B cell (primary cell): ENCODE measurements around the gene LDB1. TPM values are rescaled to one million over a fixed set of nuclear protein-coding genes. Genes with fewer than 3 reads are reported as not detected.
A peak's percentile ranks its signal among the peaks of the same experiment; 100 is the strongest.

Experiments used
- ATAC-seq: fragments of 200-7000 bp; cut with Tn5 transposase; one replicate; pipeline ENCODE4 v1.10.0; 2021; ENCODE audit warnings: low read depth, mild to moderate bottlenecking, moderate number of reproducible peaks, moderate library complexity
- CTCF ChIA-PET: fragments of 350-600 bp; sonication (Branson Sonifier 250); formaldehyde crosslinking; loops from one replicate; lab custom pipeline; 2021; ENCODE audit warnings: antibody characterized with exemption, inconsistent platforms; lab: Charles Lee
- POLR2A ChIA-PET: fragments of 350-600 bp; sonication (Branson Sonifier 250); formaldehyde crosslinking; loops from one replicate; lab custom pipeline; 2021; ENCODE audit warnings: antibody characterized with exemption; lab: Charles Lee
- DNase-seq: peaks from one replicate; pipeline ENCODE4 v3.0.0; 2013
- H2AFZ ChIP-seq: 2 replicates; pipeline ENCODE4 v1.6.1; 2012; ENCODE audit warnings: mild to moderate bottlenecking, low read depth, low read length; ENCODE audit not compliant: insufficient read depth, poor library complexity, severe bottlenecking
- H3K27ac ChIP-seq, 2 donors: 1 replicate in 1 of 2; 2 replicates in 1 of 2; pipeline ENCODE4 v1.5.1; 2012 to 2013; ENCODE audit warnings: low read length in 2 of 2, mild to moderate bottlenecking in 2 of 2, moderate library complexity in 1 of 2
- H3K27me3 ChIP-seq, 4 experiments: fragments of 200-600 bp in 1 of 4; sonication (generic) in 1 of 4; replicated peaks in 1 of 4; 1 replicate in 2 of 4; 2 replicates in 2 of 4; pipeline versions ENCODE4 v1.6.1 to v1.7.0; 2013 to 2016; ENCODE audit warnings: low read length in 3 of 4, mild to moderate bottlenecking in 2 of 4, mixed read lengths in 1 of 4, moderate library complexity in 1 of 4; ENCODE audit not compliant: insufficient read depth in 4 of 4, control insufficient read depth in 3 of 4; ENCODE audit errors: control extremely low read depth in 1 of 4
- H3K36me3 ChIP-seq, 2 experiments: replicated peaks in 1 of 2; 1 replicate in 1 of 2; 2 replicates in 1 of 2; pipeline versions ENCODE4 v1.6.1 to v1.7.1; 2013; ENCODE audit warnings: low read length in 1 of 2; ENCODE audit not compliant: insufficient read depth in 2 of 2, control insufficient read depth in 1 of 2; ENCODE audit errors: control extremely low read depth in 1 of 2, extremely low read depth in 1 of 2
- H3K4me1 ChIP-seq, 2 donors: fragments of 200-600 bp in 1 of 2; sonication (generic) in 1 of 2; 1 replicate in 1 of 2; 2 replicates in 1 of 2; pipeline versions ENCODE4 v1.5.1 to v1.6.1; 2013 to 2017; ENCODE audit warnings: low read length in 2 of 2; ENCODE audit not compliant: control insufficient read depth in 2 of 2, insufficient read depth in 2 of 2
- H3K4me2 ChIP-seq: replicated peaks from 2 replicates; pipeline ENCODE3; 2012; ENCODE audit warnings: mild to moderate bottlenecking, low read depth, low read length; ENCODE audit not compliant: poor library complexity, severe bottlenecking
- H3K4me3 ChIP-seq, 5 experiments: fragments of 200-600 bp in 1 of 5; sonication (generic) in 1 of 5; 1 replicate in 3 of 5; 2 replicates in 2 of 5; pipeline versions ENCODE4 v1.5.1 to v1.7.0; 2011 to 2016; ENCODE audit warnings: low read length in 4 of 5, mild to moderate bottlenecking in 4 of 5, low read depth in 2 of 5, control low read depth in 1 of 5, moderate library complexity in 1 of 5; ENCODE audit not compliant: insufficient read depth in 1 of 5; ENCODE audit errors: control extremely low read depth in 1 of 5, extremely low read depth in 1 of 5
- H3K79me2 ChIP-seq: fragments of 200-600 bp; sonication (generic); one replicate; pipeline ENCODE4 v1.6.0; 2016; ENCODE audit warnings: low read length; ENCODE audit not compliant: control insufficient read depth, insufficient read depth
- H3K9ac ChIP-seq: fragments of 200-600 bp; sonication (generic); 2 replicates; pipeline ENCODE4 v1.6.1; 2017; ENCODE audit warnings: mild to moderate bottlenecking, low read length, moderate library complexity
- H3K9me3 ChIP-seq, 3 donors: one replicate each; pipeline versions ENCODE4 v1.6.1 to v1.7.1; 2013; ENCODE audit warnings: low read length in 2 of 3; ENCODE audit not compliant: control insufficient read depth in 2 of 3, insufficient read depth in 1 of 3; ENCODE audit errors: control extremely low read depth in 1 of 3
- H4K20me1 ChIP-seq: 2 replicates; pipeline ENCODE4 v1.6.0; 2012; ENCODE audit warnings: mild to moderate bottlenecking, low read length; ENCODE audit not compliant: insufficient read depth, control insufficient read depth, poor library complexity, severe bottlenecking
- H3K27ac Mint-ChIP-seq: one replicate; pipeline ENCODE4 v1.8.0; 2021; ENCODE audit warnings: mixed read lengths
- H3K27me3 Mint-ChIP-seq: one replicate; pipeline ENCODE4 v1.8.0; 2021; ENCODE audit warnings: mixed read lengths
- H3K4me1 Mint-ChIP-seq: one replicate; pipeline ENCODE4 v1.8.0; 2021; ENCODE audit warnings: mixed read lengths
- H3K4me3 Mint-ChIP-seq: one replicate; pipeline ENCODE4 v1.8.0; 2021; ENCODE audit warnings: mixed read lengths
- H3K9me3 Mint-ChIP-seq: one replicate; pipeline ENCODE4 v1.8.0; 2022; ENCODE audit warnings: mixed read lengths; ENCODE audit not compliant: insufficient read depth
- CTCF ChIP-seq: fragments of 200-600 bp; IDR thresholded peaks from one replicate; pipeline ENCODE4 v1.8.0; 2022; ENCODE audit warnings: antibody characterized with exemption, mild to moderate bottlenecking
- EZH2 ChIP-seq: IDR thresholded peaks from 2 replicates; pipeline ENCODE4 v1.6.1; 2012; ENCODE audit warnings: borderline replicate concordance, low read depth, mild to moderate bottlenecking, moderate library complexity, low read length; ENCODE audit not compliant: insufficient read depth, poor library complexity, severe bottlenecking
- WGBS: methylation state at CpG from one replicate; pipeline ENCODE4 v1.1.5; 2013; ENCODE audit warnings: missing lambda C conversion rate; ENCODE audit not compliant: insufficient coverage; 5-methylcytosine and 5-hydroxymethylcytosine counted together
- intact Hi-C: fragments of 100-400 bp; cut with micrococcal nuclease; formaldehyde crosslinking; loops from one replicate; pipeline ENCODE4 v1.10.0; 2022
- polyA plus RNA-seq: library from polyadenylated mRNA; depleted of rRNA; stranded (reverse); fragments of >200 nt; gene quantifications from 2 replicates; pipeline ENCODE4 v1.2.3, GENCODE V29; 2012
- total RNA-seq, 2 donors: library from RNA; stranded (reverse); fragments of 120-200 nt in 1 of 2; gene quantifications; 1 replicate in 1 of 2; 2 replicates in 1 of 2; pipeline versions ENCODE4 v1.2.3 to v1.2.4, GENCODE V29; 2013 to 2022

LDB1 gene
- total and polyA plus RNA-seq, 2 donors (not counting 1 experiment from before 2014, with no cell fraction given): 114 to 139 TPM

- H3K4me3 ChIP-seq: peak within 1 kb of the TSS; percentile 51 to 89 (median 73)
- POLR2A ChIA-PET: interaction anchor here (0.6 to 2.2 kb wide), 3 partner anchors 9 to 244 kb away, joined by 3 to 13 read pairs (median 4); partner anchors contain the start of gene ARMH3
- ATAC-seq: peak; percentile 98
- no peak for TF ChIP-seq EZH2
- TF ChIP-seq CTCF: no peak
- H4K20me1 ChIP-seq: peaks cover 30% of the 10 kb centered on the region
- no peaks in the 10 kb centered on the region for H3K36me3 ChIP-seq
- no peaks in the 10 kb centered on the region for H3K27me3 ChIP-seq
- Mint-ChIP-seq H3K27me3 (no peaks in the 10 kb centered on the region), H3K4me1 (peaks cover 23% of the 10 kb centered on the region), H3K4me3 (peak within 1 kb of the TSS; percentile 92), H3K27ac (peak within 1 kb of the TSS; percentile 92), H3K9me3 (no peaks in the 10 kb centered on the region)
- H3K9me3 ChIP-seq: no peaks in the 10 kb centered on the region
- H3K4me1 ChIP-seq: peaks cover 15 to 20% of the 10 kb centered on the region in 2 donors
- peak within 1 kb of the TSS; percentile 96 for H3K4me2 ChIP-seq
- DNase-seq: peak; percentile 90
- WGBS: 0% methylated on average over 56 of the region's 61 CpGs
- CTCF ChIA-PET: interaction anchor here (0.7 to 3.8 kb wide), 5 partner anchors 54 to 230 kb away, joined by 3 to 34 read pairs (median 3); no protein-coding TSS in a partner anchor
- H2AFZ ChIP-seq: peak within 1 kb of the TSS; percentile 92
- H3K79me2 ChIP-seq: peaks cover 5% of the 10 kb centered on the region
- peak within 1 kb of the TSS; percentile 96 for H3K9ac ChIP-seq
- peak within 1 kb of the TSS; percentile 63 to 90 for H3K27ac ChIP-seq
- intact Hi-C loops: loop anchor here (1.0 to 10.0 kb wide), 10 partner anchors 8 to 577 kb away; partner anchors contain the start of genes ARMH3, GBF1, LDB1 and NOLC1
Measured at GRCh38 chr10:102064868-102065560, 55.2 kb downstream of the LDB1 start, which contains the start of gene HPS6. TSS of gene HPS6 (plus strand) at chr10:102065349. CDS start at chr10:102065475, 126 bp downstream.

- H3K36me3 ChIP-seq: no peaks in the 10 kb centered on the region
- intact Hi-C loops: loop anchor here (2.0 to 10.0 kb wide), 3 partner anchors 56 to 224 kb away; partner anchors contain the start of genes GBF1, LDB1 and PITX3
- peak overlapping the region; percentile 63 to 90 for H3K27ac ChIP-seq
- peaks cover 30% of the 10 kb centered on the region for H4K20me1 ChIP-seq
- ATAC-seq (no peak), DNase-seq (peak; percentile 15)
- CTCF ChIA-PET: interaction anchor here (1.2 to 1.3 kb wide), 2 partner anchors 54 to 224 kb away, joined by 4 to 5 read pairs; no protein-coding TSS in a partner anchor
- H3K9me3 ChIP-seq: no peaks in the 10 kb centered on the region
- peak overlapping the region; percentile 96 for H3K9ac ChIP-seq
- H3K4me3 ChIP-seq: peak overlapping the region; percentile 51 to 89 (median 73)
- POLR2A ChIA-PET: no interaction called here
- H3K9me3 Mint-ChIP-seq: no peaks in the 10 kb centered on the region
- H3K27me3 Mint-ChIP-seq: no peaks in the 10 kb centered on the region
- peaks cover 15 to 20% of the 10 kb centered on the region in 2 donors for H3K4me1 ChIP-seq
- H3K27ac Mint-ChIP-seq: peak overlapping the region; percentile 89
- H3K4me1 Mint-ChIP-seq: peaks cover 23% of the 10 kb centered on the region
- TF ChIP-seq EZH2 (no peak), CTCF (no peak)
- no CpG with 5 or more reads among the region's 2 CpGs for WGBS
- H3K4me3 Mint-ChIP-seq: peak overlapping the region; percentile 92
- no peaks in the 10 kb centered on the region for H3K27me3 ChIP-seq
- peak overlapping the region; percentile 92 for H2AFZ ChIP-seq
- H3K79me2 ChIP-seq: peaks cover 5% of the 10 kb centered on the region
- peak overlapping the region; percentile 96 for H3K4me2 ChIP-seq
Measured at GRCh38 chr10:102064503-102064867, 55.7 kb downstream of the LDB1 start.
